Fibroblast of lung (primary cell): ENCODE data around the gene MBOAT2.

ENCODE experiments used
- CTCF ChIP-seq, 2 donors: IDR thresholded peaks in 1 of 2; conservative IDR thresholded peaks in 1 of 2; 1 replicate in 1 of 2; 2 replicates in 1 of 2; pipeline ENCODE4 v1.5.1; 2011 to 2012; ENCODE audit warnings: low read length in 2 of 2, control low read depth in 1 of 2, inconsistent platforms in 1 of 2, low read depth in 1 of 2, mild to moderate bottlenecking in 1 of 2
- EZH2 ChIP-seq: IDR thresholded peaks from 2 replicates; pipeline ENCODE4 v1.5.1; 2012; ENCODE audit warnings: low read length, control low read depth, mild to moderate bottlenecking; ENCODE audit errors: missing control alignments

- no peak for TF ChIP-seq CTCF (conservative IDR thresholded peaks at IDR 0.05 in 1 of 2, IDR thresholded peaks at IDR 0.05 in 1 of 2; ENCODE audit: low read depth in 1 of 2, low read length in 2 of 2)
- no peak for TF ChIP-seq EZH2
These were observed 1.2 kb downstream of the MBOAT2 start for GRCh38 chr2:9002313-9002636.
